Esophagus squamous epithelium (tissue), 5 donors: ENCODE measurements around the gene GLP1R. TPM values are rescaled to one million over a fixed set of nuclear protein-coding genes. Genes with fewer than 3 reads are reported as not detected.

Source experiments
- DNase-seq: peaks from one replicate; lab custom pipeline; 2025; lab: John Stamatoyannopoulos, UW
- H3K27ac ChIP-seq, 4 donors: fragments of 200-600 bp; sonication (generic); one replicate each; pipeline ENCODE4 v1.5.1; 2016 to 2019; ENCODE audit warnings: mild to moderate bottlenecking in 1 of 4
- H3K27me3 ChIP-seq, 4 donors: fragments of 200-600 bp; sonication (generic); 1 replicate in 3 of 4; 2 replicates in 1 of 4; pipeline versions ENCODE4 v1.5.1 to v1.6.0; 2017 to 2021; ENCODE audit warnings: antibody characterized with exemption in 1 of 4
- H3K36me3 ChIP-seq, 3 donors: fragments of 200-600 bp; sonication (generic); one replicate each; pipeline ENCODE4 v1.5.1; 2016 to 2019
- H3K4me1 ChIP-seq, 3 donors: fragments of 200-600 bp; sonication (generic); one replicate each; pipeline ENCODE4 v1.5.1; 2017 to 2019
- H3K4me3 ChIP-seq, 4 donors: fragments of 200-600 bp; sonication (generic); 1 replicate in 3 of 4; 2 replicates in 1 of 4; pipeline ENCODE4 v1.5.1; 2016 to 2019; ENCODE audit warnings: mild to moderate bottlenecking in 2 of 4, moderate library complexity in 1 of 4
- H3K9me3 ChIP-seq, 3 donors: fragments of 200-600 bp; sonication (generic); one replicate each; pipeline ENCODE4 v1.5.1; 2016 to 2019
- CTCF ChIP-seq, 6 experiments: fragments of 450-650 bp in 4 of 6; fragments of 200-600 bp in 2 of 6; sonication (generic) in 2 of 6; IDR thresholded peaks; one replicate each; pipeline ENCODE4 v1.5.1; 2016 to 2019; ENCODE audit warnings: antibody characterized with exemption in 6 of 6, mild to moderate bottlenecking in 4 of 6, moderate library complexity in 4 of 6
- POLR2A ChIP-seq, 4 donors: fragments of 450-650 bp; IDR thresholded peaks; one replicate each; pipeline ENCODE4 v1.6.1; 2017; ENCODE audit warnings: antibody characterized with exemption in 4 of 4, mild to moderate bottlenecking in 4 of 4, moderate library complexity in 3 of 4
- WGBS, 2 donors: methylation state at CpG; one replicate each; pipeline ENCODE4 v1.1.5; 2018; 5-methylcytosine and 5-hydroxymethylcytosine counted together
- intact Hi-C: fragments of 100-400 bp; cut with DNase I; formaldehyde crosslinking; loops from one replicate; pipeline ENCODE4 v1.15.0; 2022
- total RNA-seq, 4 donors: library from RNA; depleted of rRNA; stranded (reverse); fragments of >200 nt; gene quantifications; one replicate each; pipeline ENCODE4 v1.1.0, GENCODE V29; 2016
- donor health status: DM: yes; HTN: yes; CAD: no.

GLP1R gene
- total RNA-seq, 4 donors from 2014 or later, result under 0.01 to 0.15 TPM; not detected in 2

DNA sequence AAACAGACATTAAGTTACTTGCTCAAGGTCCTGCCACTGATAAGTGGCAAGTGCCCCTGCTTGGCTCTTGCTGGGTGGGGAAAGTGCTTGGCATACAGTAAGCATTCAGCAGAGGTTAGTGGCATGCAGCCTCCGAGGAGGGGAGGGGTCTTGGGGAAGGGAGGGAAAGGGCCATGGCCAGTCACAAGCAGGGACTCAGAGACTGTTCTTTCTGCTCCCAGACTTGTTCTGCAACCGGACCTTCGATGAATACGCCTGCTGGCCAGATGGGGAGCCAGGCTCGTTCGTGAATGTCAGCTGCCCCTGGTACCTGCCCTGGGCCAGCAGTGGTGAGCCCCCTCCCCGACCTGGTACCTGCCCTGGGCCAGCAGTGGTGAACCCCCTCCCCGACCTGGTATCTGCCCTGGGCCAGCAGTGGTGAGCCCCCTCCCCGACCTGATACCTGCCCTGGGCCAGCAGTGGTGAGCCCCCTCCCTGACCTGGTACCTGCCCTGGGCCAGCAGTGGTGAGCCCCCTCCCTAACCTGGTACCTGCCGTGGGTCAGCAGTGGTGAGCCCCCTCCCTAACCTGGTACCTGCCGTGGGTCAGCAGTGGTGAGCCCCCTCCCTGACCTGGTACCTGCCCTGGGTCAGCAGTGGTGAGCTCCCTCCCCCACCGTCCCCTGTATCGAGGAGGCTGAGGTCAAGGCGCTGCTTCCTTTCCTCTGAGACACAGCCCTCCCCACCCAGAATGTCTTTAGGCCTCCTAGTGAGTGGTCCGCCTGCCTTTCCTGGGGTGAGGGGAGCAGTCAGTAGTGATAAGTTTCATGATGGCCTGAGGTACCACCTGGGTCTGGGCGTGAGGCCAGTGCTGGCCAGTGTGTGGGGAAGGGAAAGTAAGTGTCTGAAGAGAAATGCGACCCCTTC, 8.9 kb downstream of the GLP1R start:
- Histone ChIP-seq H3K4me3 (no peak overlapping the region), H3K36me3 (no peaks in the 10 kb centered on the region), H3K27ac (no peak overlapping the region), H3K27me3 (peaks cover 0 to 52% (median 0%) of the 10 kb centered on the region in 4 donors), H3K4me1 (no peaks in the 10 kb centered on the region), H3K9me3 (no peaks in the 10 kb centered on the region)
- WGBS, 2 donors, result 64 to 69% methylated on average over 4 to 9 of the region's 17 CpGs
- intact Hi-C loops, result no loop called here
- TF ChIP-seq CTCF (IDR thresholded peaks at IDR 0.05) (no peak), POLR2A (IDR thresholded peaks at IDR 0.05) (no peak)
- DNase-seq, result no peak

DNA sequence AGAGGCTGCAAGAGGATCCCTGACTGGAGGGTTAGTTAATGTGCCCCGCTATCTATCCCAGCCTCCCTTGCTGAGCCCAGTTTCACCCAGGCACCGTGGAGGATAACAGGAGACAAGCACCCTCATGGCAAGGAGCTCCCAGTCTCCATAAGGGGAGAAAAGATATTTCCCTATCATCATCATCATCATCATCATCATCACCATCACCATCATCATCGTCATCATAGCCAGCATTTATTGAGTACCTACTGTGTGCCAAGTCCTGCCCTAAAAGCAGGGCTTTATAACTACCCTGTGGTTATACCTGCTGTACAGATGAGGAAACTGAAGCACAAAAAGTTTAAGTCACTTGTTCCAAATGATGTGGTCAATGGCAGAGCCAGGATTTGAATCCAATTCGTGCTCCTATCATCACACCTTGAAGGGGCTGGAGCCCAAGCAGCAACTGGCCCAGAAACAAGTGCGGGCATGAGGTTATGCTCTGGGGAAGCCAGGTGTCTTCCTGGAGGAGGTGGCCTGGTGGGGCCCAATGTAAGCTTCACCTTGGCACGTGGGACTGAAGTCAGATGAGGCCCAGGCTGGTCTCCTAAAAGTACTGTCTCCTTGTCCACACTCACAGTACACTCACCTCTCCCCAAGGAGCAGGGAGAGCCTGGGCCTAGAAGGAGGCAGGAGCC, 10.0 kb downstream of the GLP1R start:
- intact Hi-C loops, result no loop called here
- DNase-seq, result no peak
- no peaks in the 10 kb centered on the region for H3K4me1 ChIP-seq
- WGBS, 2 donors, result 62 to 73% methylated on average over 4 to 6 of the region's 6 CpGs
- H3K36me3 ChIP-seq, result no peaks in the 10 kb centered on the region
- H3K27me3 ChIP-seq, result peaks cover 0 to 48% (median 0%) of the 10 kb centered on the region in 4 donors
- H3K4me3 ChIP-seq, result no peak overlapping the region
- H3K27ac ChIP-seq, result no peak overlapping the region
- H3K9me3 ChIP-seq, result no peaks in the 10 kb centered on the region
- TF ChIP-seq CTCF (IDR thresholded peaks at IDR 0.05) (no peak), POLR2A (IDR thresholded peaks at IDR 0.05) (no peak)

DNA sequence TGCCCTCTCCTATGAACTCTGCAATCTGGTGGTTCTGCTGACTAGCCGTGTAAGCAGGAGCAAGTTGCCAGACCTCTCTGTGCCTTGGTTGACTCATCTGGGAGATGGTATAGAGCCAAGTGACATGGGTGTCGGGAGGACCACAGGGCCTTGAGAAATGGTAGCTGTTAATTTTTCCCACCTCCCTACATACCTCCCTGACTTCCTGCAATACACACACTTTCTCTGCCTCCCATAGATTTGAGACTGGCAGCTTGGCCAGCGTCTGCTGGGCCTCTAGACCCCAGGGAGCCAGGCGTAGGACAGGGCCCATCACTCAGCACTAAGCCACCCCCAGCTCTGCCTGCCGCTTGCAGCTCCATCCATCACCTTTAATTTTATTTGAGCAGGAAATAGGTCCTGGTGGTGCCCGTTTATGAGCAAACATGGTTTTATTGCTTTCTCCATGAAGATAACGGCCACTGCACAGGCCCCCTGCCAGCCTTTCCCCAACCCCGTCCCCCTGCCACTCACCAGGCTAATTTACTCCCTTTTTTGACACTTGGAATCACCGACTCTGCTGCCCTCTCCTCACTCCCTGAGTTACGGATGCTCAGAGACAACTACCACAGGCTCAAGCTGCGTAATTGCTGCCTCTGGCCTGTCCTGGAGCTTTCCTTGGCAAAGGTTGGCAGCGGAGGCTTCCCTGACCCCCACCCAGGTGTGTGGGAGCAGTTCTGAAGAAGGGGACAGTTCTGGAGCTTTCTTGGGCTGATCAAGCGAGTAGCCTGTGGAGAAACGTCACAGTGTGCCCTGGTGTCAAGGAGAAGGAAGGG, 11.1 kb downstream of the GLP1R start:
- H3K36me3 ChIP-seq, result no peaks in the 10 kb centered on the region
- WGBS, 2 donors, result 52 to 57% methylated on average over 8 to 12 of the region's 14 CpGs
- intact Hi-C loops, result no loop called here
- TF ChIP-seq POLR2A (IDR thresholded peaks at IDR 0.05), result no peak
- TF ChIP-seq CTCF (IDR thresholded peaks at IDR 0.05), result no peak
- peaks cover 0 to 46% (median 0%) of the 10 kb centered on the region in 4 donors for H3K27me3 ChIP-seq
- DNase-seq, result no peak
- no peak overlapping the region for H3K27ac ChIP-seq
- H3K9me3 ChIP-seq, result no peaks in the 10 kb centered on the region
- no peak overlapping the region for H3K4me3 ChIP-seq
- no peaks in the 10 kb centered on the region for H3K4me1 ChIP-seq

DNA sequence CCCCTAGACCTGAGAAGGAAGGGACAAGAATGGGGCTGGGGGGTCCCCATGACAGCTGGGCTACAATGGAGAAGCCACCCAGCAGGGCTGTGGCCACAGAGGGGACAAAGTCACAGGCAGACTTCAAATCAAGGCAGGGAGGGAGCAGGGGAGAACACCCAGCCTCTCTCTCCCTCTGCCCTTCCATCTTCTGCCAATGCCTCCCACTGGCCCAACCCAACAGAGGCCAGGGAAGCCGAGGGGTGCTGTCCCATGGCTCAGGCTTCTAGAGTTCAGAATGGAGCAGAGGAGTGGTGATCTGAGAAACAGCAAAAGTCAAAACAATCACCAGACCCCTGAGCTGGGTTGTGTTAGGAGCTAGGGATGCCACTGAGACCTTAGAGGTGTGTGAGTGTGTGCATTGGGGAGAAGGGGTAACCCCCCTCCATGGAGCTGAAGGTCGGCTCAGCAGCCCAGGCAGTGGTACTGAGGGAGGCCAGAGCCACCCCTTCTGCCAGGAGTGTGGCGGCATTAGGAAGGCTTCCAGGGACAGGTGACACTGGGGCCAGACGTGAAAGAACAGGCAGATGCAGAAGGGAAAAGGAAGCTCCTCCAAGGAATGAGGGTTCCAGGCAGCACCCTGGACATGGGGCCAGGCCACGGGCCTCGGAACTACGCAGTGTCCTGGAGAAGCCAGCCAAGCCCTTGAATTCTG, 12.0 kb downstream of the GLP1R start:
- Histone ChIP-seq H3K27me3 (peaks cover 0 to 50% (median 0%) of the 10 kb centered on the region in 4 donors), H3K36me3 (no peaks in the 10 kb centered on the region), H3K4me3 (no peak overlapping the region), H3K4me1 (no peaks in the 10 kb centered on the region), H3K9me3 (no peaks in the 10 kb centered on the region), H3K27ac (no peak overlapping the region)
- intact Hi-C loops, result no loop called here
- 44 to 64% methylated on average over 3 to 7 of the region's 7 CpGs for WGBS, 2 donors
- TF ChIP-seq POLR2A (IDR thresholded peaks at IDR 0.05) (no peak), CTCF (IDR thresholded peaks at IDR 0.05) (no peak)
- no peak for DNase-seq
